Liver (tissue), 9 donors: ENCODE results near the gene KTN1. TPM values are rescaled to one million over a fixed set of nuclear protein-coding genes. Genes with fewer than 3 reads are reported as not detected.

Experiments
- DNase-seq: peaks from one replicate; pipeline ENCODE4 v3.0.0-alpha.2; 2017; ENCODE audit warnings: low spot score
- H3K27ac ChIP-seq, 2 donors: one replicate each; pipeline ENCODE4 v1.7.0; 2013; ENCODE audit warnings: inconsistent platforms in 2 of 2, low read length in 2 of 2, control low read depth in 1 of 2, low read depth in 1 of 2, mild to moderate bottlenecking in 1 of 2
- H3K27me3 ChIP-seq, 4 donors: one replicate each; pipeline versions ENCODE4 v1.6.1 to v1.7.0; 2013; ENCODE audit warnings: low read length in 3 of 4, inconsistent platforms in 1 of 4, mild to moderate bottlenecking in 1 of 4, moderate library complexity in 1 of 4; ENCODE audit not compliant: control insufficient read depth in 4 of 4, insufficient read depth in 4 of 4
- H3K36me3 ChIP-seq, 4 donors: one replicate each; pipeline versions ENCODE4 v1.6.1 to v1.7.0; 2013; ENCODE audit warnings: low read length in 3 of 4, mild to moderate bottlenecking in 3 of 4, low read depth in 1 of 4, moderate library complexity in 1 of 4; ENCODE audit not compliant: control insufficient read depth in 4 of 4, insufficient read depth in 3 of 4
- H3K4me1 ChIP-seq, 4 donors: one replicate each; pipeline versions ENCODE4 v1.6.1 to v1.7.0; 2013; ENCODE audit warnings: low read length in 3 of 4, mild to moderate bottlenecking in 3 of 4, moderate library complexity in 1 of 4; ENCODE audit not compliant: control insufficient read depth in 4 of 4, insufficient read depth in 4 of 4
- H3K4me3 ChIP-seq, 3 donors: one replicate each; pipeline versions ENCODE4 v1.6.1 to v1.7.0; 2013; ENCODE audit warnings: low read length in 3 of 3, control low read depth in 1 of 3, low read depth in 1 of 3, mild to moderate bottlenecking in 1 of 3
- H3K9ac ChIP-seq, 2 donors: one replicate each; pipeline ENCODE4 v1.7.0; 2013; ENCODE audit warnings: low read length in 2 of 2, mild to moderate bottlenecking in 2 of 2, moderate library complexity in 2 of 2, control low read depth in 1 of 2, low read depth in 1 of 2
- H3K9me3 ChIP-seq, 4 donors: one replicate each; pipeline versions ENCODE4 v1.6.1 to v1.7.0; 2013; ENCODE audit warnings: low read length in 3 of 4; ENCODE audit not compliant: control insufficient read depth in 4 of 4
- ATF3 ChIP-seq: IDR thresholded peaks from 2 replicates; pipeline ENCODE4 v1.6.1; 2016; ENCODE audit warnings: antibody characterized with exemption
- CTCF ChIP-seq: fragments of 150-350 bp; IDR thresholded peaks from 2 replicates; pipeline ENCODE4 v1.5.1; 2017; ENCODE audit warnings: improper control_type of control experiment, low read depth, low read length; ENCODE audit not compliant: missing input control
- EGR1 ChIP-seq, 2 donors: IDR thresholded peaks; 2 replicates each; pipeline ENCODE4 v1.6.1; 2016 to 2018; ENCODE audit warnings: antibody characterized with exemption in 2 of 2, low read depth in 2 of 2
- FOXA1 ChIP-seq: IDR thresholded peaks from 2 replicates; pipeline ENCODE4 v1.6.1; 2016; ENCODE audit warnings: antibody characterized with exemption
- FOXA2 ChIP-seq: IDR thresholded peaks from 2 replicates; pipeline ENCODE4 v1.6.1; 2016; ENCODE audit warnings: antibody characterized with exemption
- GABPA ChIP-seq, 2 donors: IDR thresholded peaks in 1 of 2; conservative IDR thresholded peaks in 1 of 2; 2 replicates each; pipeline ENCODE4 v1.6.1; 2016; ENCODE audit warnings: antibody characterized with exemption in 2 of 2, mild to moderate bottlenecking in 1 of 2, moderate library complexity in 1 of 2
- HNF4G ChIP-seq: IDR thresholded peaks from 2 replicates; pipeline ENCODE4 v1.6.1; 2016; ENCODE audit warnings: antibody characterized with exemption
- JUND ChIP-seq, 2 donors: IDR thresholded peaks; 2 replicates each; pipeline ENCODE4 v1.6.1; 2016; ENCODE audit warnings: antibody characterized with exemption in 2 of 2
- NR2F2 ChIP-seq: IDR thresholded peaks from 2 replicates; pipeline ENCODE4 v1.6.1; 2016; ENCODE audit warnings: antibody characterized with exemption
- RAD21 ChIP-seq, 2 donors: IDR thresholded peaks; 2 replicates each; pipeline ENCODE4 v1.6.1; 2016; ENCODE audit warnings: antibody characterized with exemption in 2 of 2, mild to moderate bottlenecking in 2 of 2
- RXRA ChIP-seq, 2 donors: IDR thresholded peaks; 2 replicates each; pipeline ENCODE4 v1.6.1; 2017 to 2018; ENCODE audit warnings: antibody characterized with exemption in 2 of 2, mild to moderate bottlenecking in 1 of 2
- SP1 ChIP-seq: IDR thresholded peaks from 2 replicates; pipeline ENCODE4 v1.6.1; 2018; ENCODE audit warnings: antibody characterized with exemption, mild to moderate bottlenecking
- TAF1 ChIP-seq: conservative IDR thresholded peaks from 2 replicates; pipeline ENCODE4 v1.6.1; 2016; ENCODE audit warnings: antibody characterized with exemption, mild to moderate bottlenecking
- YY1 ChIP-seq: IDR thresholded peaks from 2 replicates; pipeline ENCODE4 v1.6.1; 2016; ENCODE audit warnings: antibody characterized with exemption, mild to moderate bottlenecking
- WGBS: extraction: QIAGEN DNeasy Blood & Tissue Kit; methylation state at CpG from one replicate; pipeline ENCODE4 v1.1.7; 2013; 5-methylcytosine and 5-hydroxymethylcytosine counted together
- polyA plus RNA-seq, 2 donors: library from polyadenylated mRNA; stranded (reverse) in 1 of 2; unstranded in 1 of 2; fragments of 200-250 nt in 1 of 2; fragments of >200 nt in 1 of 2; fragmentation: Nextera tagmentation in 1 of 2; extraction: Ambion mirVana in 1 of 2; gene quantifications; one replicate each; pipeline versions ENCODE4 v1.2.1 to v1.2.3, GENCODE V29; 2013 to 2015
- total RNA-seq, 2 donors: library from RNA; depleted of rRNA; stranded (reverse); fragments of >200 nt; gene quantifications; one replicate each; pipeline ENCODE4 v1.2.3, GENCODE V29; 2014
- TF ChIP-seq, protein P1 (sequence below): IDR thresholded peaks from 2 replicates; pipeline ENCODE4 v1.6.1; 2016; ENCODE audit warnings: antibody characterized with exemption
- TF ChIP-seq, protein P2 (sequence below): IDR thresholded peaks from 2 replicates; pipeline ENCODE4 v1.6.1; 2016; ENCODE audit warnings: antibody characterized with exemption
- TF ChIP-seq, protein P3 (sequence below): IDR thresholded peaks from 2 replicates; pipeline ENCODE4 v1.6.1; 2016; ENCODE audit warnings: antibody characterized with exemption, mild to moderate bottlenecking
- donor health status: healthy.
- donor health status: healthy.
- donor health status: healthy.
- donor health status: healthy.
- donor health status: healthy.

The KTN1 gene
- total and polyA plus RNA-seq, 4 donors: 34.9 to 141 (median 59.6) TPM

- Histone ChIP-seq H3K4me1 (peaks cover 7 to 50% (median 42%) of the 10 kb centered on the region in 4 donors), H3K9ac (no peak overlapping the region), H3K9me3 (no peaks in the 10 kb centered on the region), H3K4me3 (no peak overlapping the region), H3K27me3 (no peaks in the 10 kb centered on the region), H3K27ac (no peak overlapping the region), H3K36me3 (no peaks in the 10 kb centered on the region)
- TF ChIP-seq EGR1 (IDR thresholded peaks at IDR 0.05; ENCODE audit: low read depth in 2 of 2): no peak
- no peak for TF ChIP-seq GABPA (IDR thresholded peaks at IDR 0.05 in 1 of 2, conservative IDR thresholded peaks at IDR 0.05 in 1 of 2)
- TF ChIP-seq FOXA1: no peak
- TF ChIP-seq HNF4G: no peak
- WGBS: 64% methylated on average over 2 of the region's 2 CpGs
- DNase-seq: no peak
These were observed 5.8 kb downstream of the KTN1 start for GRCh38 chr14:55585854-55586253.

GRCh38 chr14:55586411-55586810 is 6.4 kb downstream of the KTN1 start:
- H3K36me3 ChIP-seq: no peaks in the 10 kb centered on the region
- no peaks in the 10 kb centered on the region for H3K9me3 ChIP-seq
- peaks cover 7 to 47% (median 38%) of the 10 kb centered on the region in 4 donors for H3K4me1 ChIP-seq
- no peaks in the 10 kb centered on the region for H3K27me3 ChIP-seq
- no peak for DNase-seq
- H3K9ac ChIP-seq: no peak overlapping the region
- TF ChIP-seq HNF4G: no peak
- TF ChIP-seq, protein P1, sequence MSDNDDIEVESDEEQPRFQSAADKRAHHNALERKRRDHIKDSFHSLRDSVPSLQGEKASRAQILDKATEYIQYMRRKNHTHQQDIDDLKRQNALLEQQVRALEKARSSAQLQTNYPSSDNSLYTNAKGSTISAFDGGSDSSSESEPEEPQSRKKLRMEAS: no peak
- TF ChIP-seq FOXA1: no peak
- no peak for TF ChIP-seq RAD21 (IDR thresholded peaks at IDR 0.05)
- no peak for TF ChIP-seq ATF3
- TF ChIP-seq, protein P2, sequence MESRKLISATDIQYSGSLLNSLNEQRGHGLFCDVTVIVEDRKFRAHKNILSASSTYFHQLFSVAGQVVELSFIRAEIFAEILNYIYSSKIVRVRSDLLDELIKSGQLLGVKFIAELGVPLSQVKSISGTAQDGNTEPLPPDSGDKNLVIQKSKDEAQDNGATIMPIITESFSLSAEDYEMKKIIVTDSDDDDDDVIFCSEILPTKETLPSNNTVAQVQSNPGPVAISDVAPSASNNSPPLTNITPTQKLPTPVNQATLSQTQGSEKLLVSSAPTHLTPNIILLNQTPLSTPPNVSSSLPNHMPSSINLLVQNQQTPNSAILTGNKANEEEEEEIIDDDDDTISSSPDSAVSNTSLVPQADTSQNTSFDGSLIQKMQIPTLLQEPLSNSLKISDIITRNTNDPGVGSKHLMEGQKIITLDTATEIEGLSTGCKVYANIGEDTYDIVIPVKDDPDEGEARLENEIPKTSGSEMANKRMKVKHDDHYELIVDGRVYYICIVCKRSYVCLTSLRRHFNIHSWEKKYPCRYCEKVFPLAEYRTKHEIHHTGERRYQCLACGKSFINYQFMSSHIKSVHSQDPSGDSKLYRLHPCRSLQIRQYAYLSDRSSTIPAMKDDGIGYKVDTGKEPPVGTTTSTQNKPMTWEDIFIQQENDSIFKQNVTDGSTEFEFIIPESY: no peak
- no peak for TF ChIP-seq YY1
- no peak for TF ChIP-seq FOXA2
- no peak for TF ChIP-seq TAF1
- TF ChIP-seq, protein P3, sequence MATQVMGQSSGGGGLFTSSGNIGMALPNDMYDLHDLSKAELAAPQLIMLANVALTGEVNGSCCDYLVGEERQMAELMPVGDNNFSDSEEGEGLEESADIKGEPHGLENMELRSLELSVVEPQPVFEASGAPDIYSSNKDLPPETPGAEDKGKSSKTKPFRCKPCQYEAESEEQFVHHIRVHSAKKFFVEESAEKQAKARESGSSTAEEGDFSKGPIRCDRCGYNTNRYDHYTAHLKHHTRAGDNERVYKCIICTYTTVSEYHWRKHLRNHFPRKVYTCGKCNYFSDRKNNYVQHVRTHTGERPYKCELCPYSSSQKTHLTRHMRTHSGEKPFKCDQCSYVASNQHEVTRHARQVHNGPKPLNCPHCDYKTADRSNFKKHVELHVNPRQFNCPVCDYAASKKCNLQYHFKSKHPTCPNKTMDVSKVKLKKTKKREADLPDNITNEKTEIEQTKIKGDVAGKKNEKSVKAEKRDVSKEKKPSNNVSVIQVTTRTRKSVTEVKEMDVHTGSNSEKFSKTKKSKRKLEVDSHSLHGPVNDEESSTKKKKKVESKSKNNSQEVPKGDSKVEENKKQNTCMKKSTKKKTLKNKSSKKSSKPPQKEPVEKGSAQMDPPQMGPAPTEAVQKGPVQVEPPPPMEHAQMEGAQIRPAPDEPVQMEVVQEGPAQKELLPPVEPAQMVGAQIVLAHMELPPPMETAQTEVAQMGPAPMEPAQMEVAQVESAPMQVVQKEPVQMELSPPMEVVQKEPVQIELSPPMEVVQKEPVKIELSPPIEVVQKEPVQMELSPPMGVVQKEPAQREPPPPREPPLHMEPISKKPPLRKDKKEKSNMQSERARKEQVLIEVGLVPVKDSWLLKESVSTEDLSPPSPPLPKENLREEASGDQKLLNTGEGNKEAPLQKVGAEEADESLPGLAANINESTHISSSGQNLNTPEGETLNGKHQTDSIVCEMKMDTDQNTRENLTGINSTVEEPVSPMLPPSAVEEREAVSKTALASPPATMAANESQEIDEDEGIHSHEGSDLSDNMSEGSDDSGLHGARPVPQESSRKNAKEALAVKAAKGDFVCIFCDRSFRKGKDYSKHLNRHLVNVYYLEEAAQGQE: no peak
- no peak for TF ChIP-seq JUND (IDR thresholded peaks at IDR 0.05)
- no peak for TF ChIP-seq SP1
- TF ChIP-seq CTCF: no peak
- TF ChIP-seq GABPA (IDR thresholded peaks at IDR 0.05 in 1 of 2, conservative IDR thresholded peaks at IDR 0.05 in 1 of 2): no peak
- TF ChIP-seq RXRA (IDR thresholded peaks at IDR 0.05): no peak
- TF ChIP-seq EGR1 (IDR thresholded peaks at IDR 0.05; ENCODE audit: low read depth in 2 of 2): no peak
- no peak for TF ChIP-seq NR2F2
- no peak overlapping the region for H3K4me3 ChIP-seq
- WGBS: 90% methylated on average over 2 of the region's 2 CpGs
- no peak overlapping the region for H3K27ac ChIP-seq
